HG02852 (cell line): ENCODE data around the gene PDP2.

Experiments used
- ATAC-seq: cut with Tn5 transposase; IDR thresholded peaks from one replicate; pipeline ENCODE4 v1.9.1; 2021; ENCODE audit warnings: mild to moderate bottlenecking, moderate library complexity; ENCODE audit not compliant: unreplicated experiment

PDP2 gene

GRCh38 chr16:66917741-66918140 is 37.4 kb downstream of the PDP2 start:
- ATAC-seq: no peak

GRCh38 chr16:66918355-66918754 is 38.0 kb downstream of the PDP2 start:
- ATAC-seq: no peak

- no peak for ATAC-seq
These were observed 38.7 kb downstream of the PDP2 start, which contains the start of gene CDH16 for GRCh38 chr16:66918803-66919568. Gene CDH16 (minus strand): TSS chr16:66918885. CDS start chr16:66918065, 820 bp downstream.

GRCh38 chr16:66919569-66920298 is 39.4 kb downstream of the PDP2 start:
- no peak for ATAC-seq

DNA sequence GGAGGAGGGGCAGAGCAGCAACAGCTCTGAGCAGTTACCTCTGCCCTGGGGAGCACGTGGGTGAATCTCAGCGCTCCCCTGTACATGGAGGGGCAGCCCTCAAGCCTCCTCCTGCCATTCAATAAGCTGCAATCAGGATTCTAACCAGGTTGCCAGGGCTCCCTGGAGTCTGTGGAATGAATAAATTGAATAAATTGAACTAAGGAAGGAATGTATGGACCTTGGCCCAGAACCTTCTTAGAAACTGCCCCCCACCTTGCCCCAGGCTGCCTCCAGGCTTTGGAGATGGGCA is 39.9 kb downstream of the PDP2 start:
- no peak for ATAC-seq

- no peak for ATAC-seq
These were observed 40.8 kb downstream of the PDP2 start for GRCh38 chr16:66920924-66921680.

GRCh38 chr16:66921729-66922450 is 41.6 kb downstream of the PDP2 start:
- no peak for ATAC-seq

DNA sequence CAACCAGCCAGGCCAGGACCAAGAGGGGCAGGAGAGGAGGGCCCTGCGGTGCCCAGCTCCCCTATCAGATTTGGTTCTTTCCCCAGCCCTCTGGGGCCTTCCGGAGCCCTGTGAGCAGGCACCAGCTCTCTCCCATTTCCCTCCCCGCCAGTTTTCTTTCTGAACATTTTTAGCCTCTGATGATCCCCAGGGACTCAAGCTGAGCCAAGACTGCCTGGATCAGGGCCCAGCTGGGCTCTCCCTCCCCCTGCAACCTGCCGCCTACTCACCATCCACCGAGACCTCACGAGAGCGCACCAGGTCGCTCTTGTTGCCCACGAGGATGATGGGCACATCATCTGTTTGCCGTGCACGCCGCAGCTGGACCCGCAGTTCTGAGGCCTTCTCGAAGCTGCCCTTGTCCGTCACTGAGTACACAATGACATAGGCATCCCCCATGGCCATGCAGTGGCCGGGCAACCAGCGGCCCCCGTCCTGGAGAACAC is 43.0 kb downstream of the PDP2 start:
- ATAC-seq: no peak

DNA sequence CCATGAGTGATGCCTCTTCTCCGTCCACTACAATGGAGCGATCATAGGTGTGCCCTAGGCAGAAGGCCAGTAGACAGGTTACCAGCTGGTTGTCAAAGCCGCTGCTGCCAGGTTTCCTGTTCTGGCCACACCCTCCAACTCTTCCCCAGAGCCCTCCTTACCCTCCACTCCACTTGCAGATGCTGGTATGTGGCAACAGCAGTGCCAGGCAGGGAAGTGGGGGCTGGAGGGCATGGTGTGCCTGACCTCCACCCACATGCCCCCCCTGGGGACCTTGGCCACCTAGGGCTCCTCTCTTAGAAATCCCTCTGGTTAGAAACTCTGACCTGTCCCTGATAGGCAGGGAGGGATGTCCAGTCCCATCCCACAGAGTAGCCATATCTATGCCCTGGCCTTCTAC is 43.6 kb downstream of the PDP2 start:
- no peak for ATAC-seq

DNA sequence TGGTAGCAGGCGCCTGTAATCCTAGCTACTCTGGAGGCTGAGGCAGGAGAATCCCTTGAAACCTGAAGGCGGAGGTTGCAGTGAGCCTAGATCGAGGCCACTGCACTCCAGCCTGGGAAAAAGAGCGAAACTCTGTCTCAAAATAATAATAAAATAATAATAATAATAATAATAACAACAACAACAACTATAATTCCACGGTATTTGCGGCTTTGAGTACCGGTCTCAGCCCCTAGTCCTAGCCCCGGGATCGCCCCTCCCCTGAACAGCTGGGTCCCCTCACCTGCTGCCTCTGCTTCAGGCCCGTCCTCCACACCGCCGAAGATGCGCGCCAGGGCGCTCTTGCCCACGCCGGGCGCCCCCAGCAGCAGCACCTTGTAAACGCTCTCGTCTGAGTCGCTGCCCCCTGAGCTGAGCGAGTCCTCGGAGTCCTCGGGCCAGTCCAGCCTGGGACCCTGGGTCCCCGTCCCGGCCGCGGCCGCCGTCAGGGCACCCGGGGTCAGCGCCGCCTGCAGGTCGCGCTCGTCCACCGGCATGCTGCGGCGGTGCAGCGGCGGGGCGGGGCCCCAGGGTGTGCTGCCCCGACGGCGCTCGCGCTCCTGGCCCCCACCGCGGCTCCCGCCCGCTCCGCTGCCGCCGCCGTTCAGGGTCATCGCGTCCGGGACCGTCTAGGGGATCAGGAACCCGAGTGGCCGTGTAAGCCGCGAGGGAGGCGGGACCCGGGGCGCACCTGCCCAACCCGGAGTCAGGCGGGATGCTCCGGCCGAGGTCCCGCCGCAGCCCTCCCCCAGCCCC is 44.4 kb downstream of the PDP2 start:
- ATAC-seq: peak; percentile 44

- ATAC-seq: peak; percentile 29
These were observed 45.1 kb downstream of the PDP2 start, which contains the start of gene RRAD for GRCh38 chr16:66925322-66925840. Gene RRAD (minus strand): TSS chr16:66925535. CDS start chr16:66925179, 356 bp downstream.

- ATAC-seq: no peak
These were observed 46.0 kb downstream of the PDP2 start for GRCh38 chr16:66926171-66926947.

- ATAC-seq: no peak
These were observed 46.7 kb downstream of the PDP2 start for GRCh38 chr16:66926961-66927436.

- ATAC-seq: no peak
These were observed 47.8 kb downstream of the PDP2 start for GRCh38 chr16:66927918-66928649.

DNA sequence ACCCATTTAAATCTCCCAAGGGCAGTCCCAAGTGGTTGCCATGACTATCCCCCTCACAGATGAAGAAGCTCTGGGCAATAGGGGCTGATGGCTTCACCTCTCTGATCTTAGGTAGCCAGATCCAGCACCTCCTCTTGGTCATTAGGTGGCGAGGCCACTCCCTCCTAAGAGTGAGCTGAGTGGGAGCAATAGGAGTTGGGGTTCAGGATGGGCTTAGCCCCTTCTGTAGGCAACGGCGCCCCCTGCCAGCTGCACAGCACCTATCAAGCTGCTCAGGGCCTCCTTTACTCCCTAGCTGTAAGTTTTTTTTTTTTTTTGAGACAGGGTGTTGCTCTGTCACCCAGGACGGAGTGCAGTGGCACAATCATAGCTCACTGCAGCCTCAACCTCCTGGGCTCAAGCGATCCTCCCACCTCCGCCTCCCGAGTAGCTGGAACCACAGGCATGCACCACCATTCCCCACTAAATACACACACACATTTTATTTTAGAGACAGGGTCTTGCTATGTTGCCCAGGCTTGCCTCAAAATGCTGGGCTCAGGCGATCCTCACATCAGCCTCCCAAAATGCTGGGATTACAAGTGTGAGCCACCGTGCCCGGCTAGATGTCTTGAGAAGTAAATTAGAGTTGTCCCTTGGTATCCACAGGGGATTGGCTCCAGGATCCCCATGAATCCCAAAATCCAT is 48.5 kb downstream of the PDP2 start:
- no peak for ATAC-seq

GRCh38 chr16:66930189-66930588 is 49.9 kb downstream of the PDP2 start:
- ATAC-seq: no peak

DNA sequence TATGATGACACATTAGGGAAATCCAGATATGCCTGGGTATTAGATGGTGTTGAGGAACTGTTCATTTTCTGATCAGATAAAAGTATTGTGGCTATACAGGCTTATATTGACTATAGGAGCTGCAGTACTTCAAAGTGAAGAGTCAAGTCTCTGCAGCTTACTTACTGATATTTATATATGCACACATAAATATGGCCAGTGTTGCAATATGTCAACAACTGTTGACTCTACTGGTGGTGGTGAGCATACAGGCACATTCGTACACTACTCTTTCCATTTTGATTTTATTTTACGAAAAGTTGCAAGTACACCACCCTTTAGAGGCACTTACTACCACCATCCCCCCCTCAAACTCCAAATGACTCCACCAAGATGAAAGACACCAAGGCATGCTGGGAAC is 51.4 kb downstream of the PDP2 start:
- no peak for ATAC-seq

DNA sequence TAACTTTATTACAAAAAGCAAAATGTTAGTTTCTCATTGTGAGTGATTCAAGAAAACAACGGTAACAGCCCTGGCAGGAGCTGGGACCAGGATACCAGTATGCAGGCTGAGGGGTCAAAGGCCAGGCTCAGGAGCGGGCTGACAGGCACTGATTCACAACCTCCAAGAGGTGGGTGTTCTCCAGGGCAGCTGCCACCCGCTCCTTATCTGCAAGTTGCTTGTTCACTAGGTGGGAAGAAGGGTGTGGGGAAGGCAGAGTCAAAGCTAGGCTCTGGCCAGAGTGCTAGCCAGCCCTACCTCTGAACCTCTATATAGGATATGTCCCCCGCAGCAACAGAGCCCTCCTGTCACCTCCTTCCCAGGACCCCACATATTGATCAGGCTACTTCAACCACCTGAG is 51.8 kb downstream of the PDP2 start:
- no peak for ATAC-seq
